IPS DF 6.9 (cell line): ENCODE results near the gene HADH.
A peak's percentile ranks its signal among the peaks of the same experiment; 100 is the strongest.

Source experiments
- DNase-seq: peaks from one replicate; pipeline ENCODE4 v3.0.0-alpha.2; 2013; ENCODE audit warnings: low read depth, low spot score
- H3K27ac ChIP-seq: one replicate; pipeline ENCODE4 v1.5.1; 2013; ENCODE audit warnings: low read length, control low read depth
- H3K27me3 ChIP-seq: 2 replicates; pipeline ENCODE4 v1.6.1; 2013; ENCODE audit warnings: mild to moderate bottlenecking, low read length; ENCODE audit not compliant: control insufficient read depth, insufficient read depth
- H3K36me3 ChIP-seq: 2 replicates; pipeline ENCODE4 v1.6.1; 2013; ENCODE audit warnings: low read length; ENCODE audit not compliant: control insufficient read depth, insufficient read depth
- H3K4me1 ChIP-seq: 2 replicates; pipeline ENCODE4 v1.6.1; 2013; ENCODE audit warnings: low read length; ENCODE audit not compliant: control insufficient read depth, insufficient read depth
- H3K4me3 ChIP-seq: 2 replicates; pipeline ENCODE4 v1.5.1; 2013; ENCODE audit warnings: mild to moderate bottlenecking, low read length
- H3K9me3 ChIP-seq: 2 replicates; pipeline ENCODE4 v1.6.1; 2013; ENCODE audit warnings: low read length, inconsistent platforms; ENCODE audit not compliant: control insufficient read depth, insufficient read depth
- WGBS: extraction: QIAGEN DNeasy Blood & Tissue Kit; methylation state at CpG from one replicate; pipeline ENCODE4 v1.1.7; 2013; ENCODE audit warnings: mixed read lengths, missing lambda C conversion rate; ENCODE audit not compliant: insufficient read length, insufficient coverage; 5-methylcytosine and 5-hydroxymethylcytosine counted together

HADH gene

GRCh38 chr4:108030332-108030731 is 40.6 kb downstream of the HADH start:
- Histone ChIP-seq H3K27ac (no peak overlapping the region), H3K9me3 (no peaks in the 10 kb centered on the region), H3K4me1 (no peaks in the 10 kb centered on the region), H3K36me3 (peaks cover 13% of the 10 kb centered on the region), H3K4me3 (no peak overlapping the region), H3K27me3 (no peaks in the 10 kb centered on the region)
- DNase-seq: peak; percentile 22
- WGBS: no CpG with 5 or more reads among the region's 2 CpGs

- WGBS: no CpG with 5 or more reads among the region's 4 CpGs
- no peaks in the 10 kb centered on the region for H3K9me3 ChIP-seq
Observed at GRCh38 chr4:108031427-108032083, 41.9 kb downstream of the HADH start.

GRCh38 chr4:108033348-108033747 is 43.7 kb downstream of the HADH start:
- Histone ChIP-seq H3K27ac (no peak overlapping the region), H3K27me3 (no peaks in the 10 kb centered on the region), H3K4me3 (no peak overlapping the region), H3K9me3 (no peaks in the 10 kb centered on the region), H3K4me1 (no peaks in the 10 kb centered on the region), H3K36me3 (peaks cover 10% of the 10 kb centered on the region)
- no peak for DNase-seq

More at GRCh38 chr4:108031427-108032083, 41.9 kb downstream of the HADH start:
- H3K27me3 ChIP-seq: no peaks in the 10 kb centered on the region
- no peak overlapping the region for H3K4me3 ChIP-seq
- no peaks in the 10 kb centered on the region for H3K4me1 ChIP-seq
- peaks cover 13% of the 10 kb centered on the region for H3K36me3 ChIP-seq
- DNase-seq: no peak
- no peak overlapping the region for H3K27ac ChIP-seq

GRCh38 chr4:108034565-108034964 is 44.9 kb downstream of the HADH start:
- H3K4me3 ChIP-seq: no peak overlapping the region
- DNase-seq: no peak
- H3K9me3 ChIP-seq: no peaks in the 10 kb centered on the region
- H3K36me3 ChIP-seq: peaks cover 4% of the 10 kb centered on the region
- H3K27me3 ChIP-seq: no peaks in the 10 kb centered on the region
- WGBS: no CpG with 5 or more reads among the region's 7 CpGs
- H3K4me1 ChIP-seq: no peaks in the 10 kb centered on the region
- H3K27ac ChIP-seq: no peak overlapping the region

- Histone ChIP-seq H3K4me3 (no peak overlapping the region), H3K27ac (no peak overlapping the region), H3K36me3 (peaks cover 4% of the 10 kb centered on the region), H3K27me3 (no peaks in the 10 kb centered on the region), H3K4me1 (no peaks in the 10 kb centered on the region), H3K9me3 (no peaks in the 10 kb centered on the region)
- no CpG with 5 or more reads among the region's 6 CpGs for WGBS
- DNase-seq: no peak
Observed at GRCh38 chr4:108035691-108036090, 46.0 kb downstream of the HADH start.

- H3K27ac ChIP-seq: no peak overlapping the region
- no CpG with 5 or more reads among the region's 7 CpGs for WGBS
- DNase-seq: no peak
- no peaks in the 10 kb centered on the region for H3K9me3 ChIP-seq
- H3K4me3 ChIP-seq: no peak overlapping the region
- no peaks in the 10 kb centered on the region for H3K27me3 ChIP-seq
- H3K4me1 ChIP-seq: no peaks in the 10 kb centered on the region
- peaks cover 4% of the 10 kb centered on the region for H3K36me3 ChIP-seq
Observed at GRCh38 chr4:108036213-108036612, 46.5 kb downstream of the HADH start.

- H3K27ac ChIP-seq: no peak overlapping the region
- no CpG with 5 or more reads among the region's 2 CpGs for WGBS
- H3K4me3 ChIP-seq: no peak overlapping the region
- peaks cover 4% of the 10 kb centered on the region for H3K36me3 ChIP-seq
- no peaks in the 10 kb centered on the region for H3K4me1 ChIP-seq
- no peak for DNase-seq
- H3K9me3 ChIP-seq: no peaks in the 10 kb centered on the region
- H3K27me3 ChIP-seq: no peaks in the 10 kb centered on the region
Observed at GRCh38 chr4:108037884-108038283, 48.2 kb downstream of the HADH start.

GRCh38 chr4:108042927-108043326 is 53.2 kb downstream of the HADH start:
- Histone ChIP-seq H3K36me3 (no peaks in the 10 kb centered on the region), H3K4me1 (no peaks in the 10 kb centered on the region), H3K4me3 (no peak overlapping the region), H3K27me3 (no peaks in the 10 kb centered on the region), H3K9me3 (no peaks in the 10 kb centered on the region), H3K27ac (no peak overlapping the region)
- WGBS: no CpG with 5 or more reads among the region's 3 CpGs
- no peak for DNase-seq

GRCh38 chr4:108043526-108043925 is 53.8 kb downstream of the HADH start:
- H3K27me3 ChIP-seq: no peaks in the 10 kb centered on the region
- no peak overlapping the region for H3K4me3 ChIP-seq
- no peaks in the 10 kb centered on the region for H3K4me1 ChIP-seq
- no peak overlapping the region for H3K27ac ChIP-seq
- no peak for DNase-seq
- no peaks in the 10 kb centered on the region for H3K36me3 ChIP-seq
- no peaks in the 10 kb centered on the region for H3K9me3 ChIP-seq
- no CpG with 5 or more reads among the region's 5 CpGs for WGBS

- Histone ChIP-seq H3K4me3 (no peak overlapping the region), H3K4me1 (no peaks in the 10 kb centered on the region), H3K9me3 (no peaks in the 10 kb centered on the region), H3K27me3 (no peaks in the 10 kb centered on the region), H3K27ac (no peak overlapping the region), H3K36me3 (no peaks in the 10 kb centered on the region)
- no CpG with 5 or more reads among the region's 9 CpGs for WGBS
- no peak for DNase-seq
Observed at GRCh38 chr4:108044951-108045686, 55.4 kb downstream of the HADH start.

GRCh38 chr4:108045687-108046024 is 56.0 kb downstream of the HADH start:
- Histone ChIP-seq H3K36me3 (no peaks in the 10 kb centered on the region), H3K4me1 (no peaks in the 10 kb centered on the region), H3K27ac (no peak overlapping the region), H3K4me3 (no peak overlapping the region), H3K9me3 (no peaks in the 10 kb centered on the region), H3K27me3 (no peaks in the 10 kb centered on the region; the same call in 1 of the 2 replicates)
- DNase-seq: no peak
- WGBS: no CpG with 5 or more reads among the region's 3 CpGs
